ENCODE measurements around the gene ZNF800. TPM values are rescaled to one million over a fixed set of nuclear protein-coding genes. Genes with fewer than 3 reads are reported as not detected.

ZNF800 gene
- total RNA-seq, 2 experiments from 2014 or later, result 73.9 to 78.9 TPM

DNA sequence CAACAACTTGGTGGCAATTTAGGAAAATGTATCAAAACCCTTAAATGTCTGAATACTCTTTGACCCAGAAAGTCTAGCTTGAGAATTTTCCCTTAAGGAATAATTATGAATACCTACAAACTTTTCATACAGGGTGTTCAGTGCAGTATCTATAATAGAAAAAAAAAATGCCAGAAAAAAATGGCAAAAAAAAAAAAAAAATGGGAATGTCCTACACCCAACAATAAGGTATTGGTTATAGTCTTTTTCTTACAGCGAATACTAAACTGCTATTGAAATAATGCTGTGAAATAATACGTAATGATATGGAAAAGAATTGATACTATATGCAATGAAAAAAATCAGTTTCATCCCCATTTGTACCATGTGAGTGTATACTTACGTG, 44.3 kb downstream of the ZNF800 start:
- ChIA-PET CTCF (interaction anchor here (0.7 to 3.9 kb wide), 22 partner anchors 11 to 281 kb away, joined by 3 to 34 read pairs (median 4); partner anchors contain the start of genes GCC1 and ZNF800), POLR2A (interaction anchor here (0.6 to 2.9 kb wide), 8 partner anchors 11 to 166 kb away, joined by 3 to 42 read pairs (median 5); partner anchors contain the start of gene ZNF800)
- no peaks in the 10 kb centered on the region for H3K9me3 ChIP-seq (ENCODE audit: control insufficient read depth in 1 of 2, insufficient read depth in 1 of 2, low read length in 2 of 2)
- H3K27ac ChIP-seq (ENCODE audit: low read depth in 1 of 2, low read length in 2 of 2), result no peak overlapping the region
- H3K9me3 Mint-ChIP-seq, result no peaks in the 10 kb centered on the region
- intact Hi-C loops (cut with DNase I, micrococcal nuclease), result loop anchor here (1.0 to 5.0 kb wide), 5 partner anchors 44 to 299 kb away; partner anchors contain the start of genes ARF5 (in 1 of the 2), GCC1 (in 1 of the 2) and ZNF800 (in 1 of the 2)
- H3K4me1 ChIP-seq (ENCODE audit: insufficient read depth, low read length), result peaks cover 7% of the 10 kb centered on the region
- peak overlapping the region; percentile 38 for H3K4me3 ChIP-seq (ENCODE audit: low read length)
- DNase-seq, result no peak
- no peak overlapping the region for H3K27ac Mint-ChIP-seq
- peak overlapping the region; percentile 36 for H3K4me3 Mint-ChIP-seq
- TF ChIP-seq, protein P1, sequence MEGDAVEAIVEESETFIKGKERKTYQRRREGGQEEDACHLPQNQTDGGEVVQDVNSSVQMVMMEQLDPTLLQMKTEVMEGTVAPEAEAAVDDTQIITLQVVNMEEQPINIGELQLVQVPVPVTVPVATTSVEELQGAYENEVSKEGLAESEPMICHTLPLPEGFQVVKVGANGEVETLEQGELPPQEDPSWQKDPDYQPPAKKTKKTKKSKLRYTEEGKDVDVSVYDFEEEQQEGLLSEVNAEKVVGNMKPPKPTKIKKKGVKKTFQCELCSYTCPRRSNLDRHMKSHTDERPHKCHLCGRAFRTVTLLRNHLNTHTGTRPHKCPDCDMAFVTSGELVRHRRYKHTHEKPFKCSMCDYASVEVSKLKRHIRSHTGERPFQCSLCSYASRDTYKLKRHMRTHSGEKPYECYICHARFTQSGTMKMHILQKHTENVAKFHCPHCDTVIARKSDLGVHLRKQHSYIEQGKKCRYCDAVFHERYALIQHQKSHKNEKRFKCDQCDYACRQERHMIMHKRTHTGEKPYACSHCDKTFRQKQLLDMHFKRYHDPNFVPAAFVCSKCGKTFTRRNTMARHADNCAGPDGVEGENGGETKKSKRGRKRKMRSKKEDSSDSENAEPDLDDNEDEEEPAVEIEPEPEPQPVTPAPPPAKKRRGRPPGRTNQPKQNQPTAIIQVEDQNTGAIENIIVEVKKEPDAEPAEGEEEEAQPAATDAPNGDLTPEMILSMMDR (IDR thresholded peaks at IDR 0.05), result no peak
- no peaks in the 10 kb centered on the region for H3K36me3 Mint-ChIP-seq (ENCODE audit: low read depth)
- H3K27me3 ChIP-seq (ENCODE audit: control insufficient read depth in 1 of 2, insufficient read depth in 2 of 2, low read length in 2 of 2), result no peaks in the 10 kb centered on the region
- no peaks in the 10 kb centered on the region for H3K36me3 ChIP-seq (ENCODE audit: insufficient read depth, low read length)
- ATAC-seq (ENCODE audit: poor library complexity), result no peak
- peaks cover 36% of the 10 kb centered on the region for H3K4me1 Mint-ChIP-seq (ENCODE audit: low read depth)
- no peaks in the 10 kb centered on the region for H3K27me3 Mint-ChIP-seq

DNA sequence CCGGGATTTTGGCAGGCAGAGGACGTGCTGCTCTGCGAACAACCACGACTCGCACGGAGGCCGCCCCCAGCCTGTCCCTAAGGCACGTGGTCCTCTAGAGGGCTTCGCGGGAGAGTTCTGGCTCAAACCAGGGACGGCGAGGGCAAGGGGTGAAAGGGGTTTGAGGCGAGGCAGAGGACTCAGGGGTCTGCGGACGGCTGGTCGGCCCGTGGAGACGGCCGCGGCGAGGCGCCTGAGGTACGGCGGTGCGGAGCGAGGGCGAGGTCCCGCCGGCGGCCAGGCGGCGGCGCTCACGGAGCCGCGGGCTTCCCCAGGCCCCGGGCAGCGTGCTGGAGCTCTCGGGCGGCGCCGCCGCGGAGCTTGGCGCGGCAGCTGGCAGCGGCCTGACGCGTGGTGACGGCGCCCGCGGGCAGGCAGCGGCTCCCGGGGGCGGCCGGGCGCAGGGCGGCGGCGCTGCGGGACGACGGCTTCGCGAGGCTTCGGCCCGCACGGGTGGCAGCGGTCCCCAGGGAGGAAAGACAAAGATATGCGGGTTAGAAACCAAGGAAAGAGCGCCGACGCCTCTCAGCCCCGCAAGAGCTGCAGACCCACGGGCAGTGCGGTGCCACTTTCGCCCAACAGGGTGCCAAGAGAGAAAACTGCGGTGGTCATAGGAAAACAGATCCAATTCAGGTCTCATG, 44.8 kb downstream of the ZNF800 start:
- Mint-ChIP-seq H3K36me3 (ENCODE audit: low read depth) (no peaks in the 10 kb centered on the region), H3K27ac (no peak overlapping the region)
- CTCF ChIA-PET, result interaction anchor here (0.7 to 3.9 kb wide), 23 partner anchors 11 to 281 kb away, joined by 3 to 34 read pairs (median 4); partner anchors contain the start of genes GCC1 and ZNF800

DNA sequence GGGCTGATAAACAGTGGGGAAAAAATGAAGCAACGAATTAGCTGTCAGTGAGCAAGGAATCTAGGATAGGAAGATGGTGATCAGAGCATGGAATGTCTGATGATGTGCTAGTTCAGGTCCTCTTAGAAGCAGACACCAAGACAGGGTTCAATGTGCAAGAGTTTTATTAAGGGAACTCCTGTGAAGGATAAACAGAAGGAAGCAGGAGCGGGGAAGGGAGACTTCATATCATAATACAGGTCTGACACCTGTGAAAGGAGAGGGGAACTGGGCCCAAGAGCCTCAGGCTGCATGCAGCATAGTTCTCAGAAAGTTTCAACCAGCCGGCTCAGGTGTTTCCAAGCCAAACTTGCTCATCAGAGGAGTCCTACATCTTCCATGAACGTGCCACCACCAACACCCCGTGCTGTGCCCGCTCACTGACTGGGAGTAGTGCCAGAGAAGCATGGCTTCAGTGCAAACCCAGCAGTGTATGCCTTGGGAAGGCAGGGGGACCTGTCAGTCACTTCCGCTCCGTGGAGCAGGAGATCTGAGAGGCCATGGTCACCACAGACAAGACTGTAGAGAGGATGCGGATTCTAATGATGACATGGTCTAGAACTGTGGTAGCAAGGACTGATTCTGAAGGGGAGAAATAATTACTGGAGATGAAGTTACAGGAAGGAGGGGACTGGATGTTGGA, 45.8 kb downstream of the ZNF800 start:
- H3K4me3 Mint-ChIP-seq, result peak overlapping the region; percentile 80
- Histone ChIP-seq H3K27ac (ENCODE audit: low read depth in 1 of 2, low read length in 2 of 2) (no peak overlapping the region), H3K4me1 (ENCODE audit: insufficient read depth, low read length) (peaks cover 7% of the 10 kb centered on the region), H3K36me3 (ENCODE audit: insufficient read depth, low read length) (no peaks in the 10 kb centered on the region), H3K27me3 (ENCODE audit: control insufficient read depth in 1 of 2, insufficient read depth in 2 of 2, low read length in 2 of 2) (no peaks in the 10 kb centered on the region), H3K9me3 (ENCODE audit: control insufficient read depth in 1 of 2, insufficient read depth in 1 of 2, low read length in 2 of 2) (no peaks in the 10 kb centered on the region), H3K4me3 (ENCODE audit: low read length) (no peak overlapping the region)
- intact Hi-C loops (cut with DNase I, micrococcal nuclease), result loop anchor here (1.0 to 5.0 kb wide), 6 partner anchors 46 to 862 kb away; partner anchors contain the start of genes ARF5 (in 1 of the 2), GCC1 (in 1 of the 2) and ZNF800 (in 1 of the 2)
- DNase-seq, result peak in 1 of 14 experiments; percentile 12
- POLR2A ChIA-PET, result interaction anchor here (2.3 to 2.9 kb wide), 2 partner anchors 46 to 168 kb away, joined by 18 to 42 read pairs; partner anchors contain the start of gene ZNF800
- no peak overlapping the region for H3K27ac Mint-ChIP-seq
- peaks cover 4% of the 10 kb centered on the region for H3K27me3 Mint-ChIP-seq
- peaks cover 3% of the 10 kb centered on the region for H3K9me3 Mint-ChIP-seq
- CTCF ChIA-PET, result interaction anchor here (1.1 to 3.9 kb wide), 4 partner anchors 10 to 101 kb away, joined by 3 to 34 read pairs (median 10); partner anchors contain the start of gene ZNF800
- H3K36me3 Mint-ChIP-seq (ENCODE audit: low read depth), result no peaks in the 10 kb centered on the region
- TF ChIP-seq, protein P1 (IDR thresholded peaks at IDR 0.05), result no peak
- peaks cover 29% of the 10 kb centered on the region for H3K4me1 Mint-ChIP-seq (ENCODE audit: low read depth)
- ATAC-seq (ENCODE audit: poor library complexity), result no peak

More for the DNA sequence above, 44.8 kb downstream of the ZNF800 start:
- Histone ChIP-seq H3K36me3 (ENCODE audit: insufficient read depth, low read length) (no peaks in the 10 kb centered on the region), H3K27me3 (ENCODE audit: control insufficient read depth in 1 of 2, insufficient read depth in 2 of 2, low read length in 2 of 2) (no peaks in the 10 kb centered on the region), H3K9me3 (ENCODE audit: control insufficient read depth in 1 of 2, insufficient read depth in 1 of 2, low read length in 2 of 2) (no peaks in the 10 kb centered on the region), H3K4me1 (ENCODE audit: insufficient read depth, low read length) (peaks cover 7% of the 10 kb centered on the region), H3K4me3 (ENCODE audit: low read length) (peak overlapping the region; percentile 38), H3K27ac (ENCODE audit: low read depth in 1 of 2, low read length in 2 of 2) (no peak overlapping the region)
- TF ChIP-seq, protein P1 (IDR thresholded peaks at IDR 0.05), result peak; percentile 42
- intact Hi-C loops (cut with DNase I, micrococcal nuclease), result loop anchor here (1.0 to 5.0 kb wide), 7 partner anchors 45 to 861 kb away; partner anchors contain the start of genes ARF5 (in 1 of the 2), GCC1 (in 1 of the 2) and ZNF800 (in 1 of the 2)
- peak; percentile 48 to 90 (median 68) for DNase-seq
- peaks cover 36% of the 10 kb centered on the region for H3K4me1 Mint-ChIP-seq (ENCODE audit: low read depth)
- H3K9me3 Mint-ChIP-seq, result no peaks in the 10 kb centered on the region
- peak; percentile 99 for ATAC-seq (ENCODE audit: poor library complexity)
- POLR2A ChIA-PET, result interaction anchor here (0.6 to 2.9 kb wide), 8 partner anchors 11 to 167 kb away, joined by 3 to 42 read pairs (median 5); partner anchors contain the start of gene ZNF800
- H3K27me3 Mint-ChIP-seq, result no peaks in the 10 kb centered on the region
- H3K4me3 Mint-ChIP-seq, result peak overlapping the region; percentile 36

All from CD4-positive, alpha-beta T cell (primary cell).